Fibroblast of pulmonary artery (primary cell): ENCODE data around the gene ZSWIM8.
A peak's percentile ranks its signal among the peaks of the same experiment; 100 is the strongest.

ENCODE experiments used
- DNase-seq: peaks from one replicate; pipeline ENCODE4 v3.0.0-alpha.2; 2010; ENCODE audit warnings: low read depth
- H3K4me3 ChIP-seq: replicated peaks from 2 replicates; pipeline ENCODE4 v1.5.1; 2011; ENCODE audit warnings: low read depth, mild to moderate bottlenecking, control low read depth, low read length, moderate library complexity
- TF ChIP-seq, protein P1 (sequence below): IDR thresholded peaks from 2 replicates; pipeline ENCODE4 v1.5.1; 2011; ENCODE audit warnings: mild to moderate bottlenecking, control low read depth, low read length, inconsistent platforms; ENCODE audit errors: missing control alignments

ZSWIM8 gene

GRCh38 chr10:73814896-73815718 is 29.7 kb downstream of the ZSWIM8 start:
- no peak overlapping the region for H3K4me3 ChIP-seq
- DNase-seq = peak; percentile 12
- TF ChIP-seq, protein P1, sequence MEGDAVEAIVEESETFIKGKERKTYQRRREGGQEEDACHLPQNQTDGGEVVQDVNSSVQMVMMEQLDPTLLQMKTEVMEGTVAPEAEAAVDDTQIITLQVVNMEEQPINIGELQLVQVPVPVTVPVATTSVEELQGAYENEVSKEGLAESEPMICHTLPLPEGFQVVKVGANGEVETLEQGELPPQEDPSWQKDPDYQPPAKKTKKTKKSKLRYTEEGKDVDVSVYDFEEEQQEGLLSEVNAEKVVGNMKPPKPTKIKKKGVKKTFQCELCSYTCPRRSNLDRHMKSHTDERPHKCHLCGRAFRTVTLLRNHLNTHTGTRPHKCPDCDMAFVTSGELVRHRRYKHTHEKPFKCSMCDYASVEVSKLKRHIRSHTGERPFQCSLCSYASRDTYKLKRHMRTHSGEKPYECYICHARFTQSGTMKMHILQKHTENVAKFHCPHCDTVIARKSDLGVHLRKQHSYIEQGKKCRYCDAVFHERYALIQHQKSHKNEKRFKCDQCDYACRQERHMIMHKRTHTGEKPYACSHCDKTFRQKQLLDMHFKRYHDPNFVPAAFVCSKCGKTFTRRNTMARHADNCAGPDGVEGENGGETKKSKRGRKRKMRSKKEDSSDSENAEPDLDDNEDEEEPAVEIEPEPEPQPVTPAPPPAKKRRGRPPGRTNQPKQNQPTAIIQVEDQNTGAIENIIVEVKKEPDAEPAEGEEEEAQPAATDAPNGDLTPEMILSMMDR = peak; percentile 22

DNA sequence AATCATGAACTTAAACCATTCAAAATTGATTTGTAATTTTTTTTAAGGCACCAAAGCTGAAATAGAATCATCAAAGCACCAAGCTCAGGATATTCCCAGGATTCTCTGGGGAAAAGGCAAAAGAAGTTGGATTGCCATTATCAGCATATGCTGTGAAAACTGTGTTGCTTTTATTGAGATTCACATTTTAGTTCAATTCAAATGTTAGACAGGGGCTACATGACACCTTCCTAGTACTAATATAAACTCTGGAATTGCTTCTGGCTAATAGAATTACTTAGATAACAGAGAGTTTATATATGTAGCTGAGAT is 30.3 kb downstream of the ZSWIM8 start:
- H3K4me3 ChIP-seq = no peak overlapping the region
- TF ChIP-seq, protein P1 = no peak
- no peak for DNase-seq

- peak; percentile 29 for DNase-seq
- TF ChIP-seq, protein P1 = no peak
- H3K4me3 ChIP-seq = no peak overlapping the region
These were observed 31.7 kb downstream of the ZSWIM8 start for GRCh38 chr10:73816917-73817729.

DNA sequence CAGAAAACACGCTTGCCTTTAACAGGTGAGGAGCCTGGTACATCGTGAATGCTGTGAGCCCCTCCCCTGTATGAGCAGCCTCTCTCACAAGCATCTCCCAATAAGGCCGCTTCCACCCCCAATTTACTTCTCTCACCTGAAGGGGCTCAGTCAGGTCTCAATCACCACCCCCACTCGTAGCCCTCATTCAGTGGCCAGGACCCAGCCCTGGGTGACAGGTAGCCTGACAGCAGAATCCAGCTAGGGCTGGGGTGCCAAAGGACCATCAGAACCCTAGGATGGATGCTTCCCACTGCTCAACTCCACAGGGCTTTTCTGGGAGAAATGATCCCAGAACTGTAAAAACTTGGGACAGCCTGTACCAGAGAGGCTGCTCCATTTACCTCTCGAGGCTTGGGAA is 32.4 kb downstream of the ZSWIM8 start:
- no peak for DNase-seq
- TF ChIP-seq, protein P1 = no peak
- H3K4me3 ChIP-seq = no peak overlapping the region

GRCh38 chr10:73818402-73818801 is 33.0 kb downstream of the ZSWIM8 start:
- DNase-seq = no peak
- H3K4me3 ChIP-seq = no peak overlapping the region
- TF ChIP-seq, protein P1 = no peak

- DNase-seq = peak; percentile 22
- H3K4me3 ChIP-seq = no peak overlapping the region
- TF ChIP-seq, protein P1 = no peak
These were observed 33.7 kb downstream of the ZSWIM8 start for GRCh38 chr10:73819081-73819480.
